Hepatocyte (in vitro differentiated cells): ENCODE measurements around the gene ERVFRD-1. TPM values are rescaled to one million over a fixed set of nuclear protein-coding genes. Genes with fewer than 3 reads are reported as not detected.

Source experiments
- DNase-seq: peaks from one replicate; pipeline ENCODE4 v3.0.0-alpha.2; 2016; ENCODE audit warnings: low spot score
- H2AFZ ChIP-seq: fragments of 200-600 bp; sonication (generic); 2 replicates; pipeline ENCODE4 v1.6.0; 2016; ENCODE audit warnings: antibody characterized with exemption, mild to moderate bottlenecking
- H3K27ac ChIP-seq: fragments of 200-600 bp; sonication (generic); 2 replicates; pipeline ENCODE4 v1.5.1; 2016; ENCODE audit warnings: mild to moderate bottlenecking
- H3K27me3 ChIP-seq: fragments of 200-600 bp; sonication (generic); 2 replicates; pipeline ENCODE4 v1.6.1; 2016
- H3K36me3 ChIP-seq: fragments of 200-600 bp; sonication (generic); replicated peaks from 2 replicates; pipeline ENCODE4 v1.5.1; 2016; ENCODE audit warnings: low read depth; ENCODE audit not compliant: insufficient read depth
- H3K4me1 ChIP-seq: fragments of 200-600 bp; sonication (generic); 2 replicates; pipeline ENCODE4 v1.5.1; 2016; ENCODE audit warnings: mild to moderate bottlenecking, moderate library complexity; ENCODE audit not compliant: insufficient read depth
- H3K4me2 ChIP-seq: fragments of 200-600 bp; sonication (generic); 2 replicates; pipeline ENCODE4 v1.6.0; 2016
- H3K4me3 ChIP-seq: fragments of 200-600 bp; sonication (generic); 2 replicates; pipeline ENCODE4 v1.5.1; 2016; ENCODE audit warnings: mild to moderate bottlenecking
- H3K79me2 ChIP-seq: fragments of 200-600 bp; sonication (generic); 2 replicates; pipeline ENCODE4 v1.6.0; 2017; ENCODE audit warnings: mild to moderate bottlenecking
- H3K9me2 ChIP-seq: fragments of 200-600 bp; sonication (generic); replicated peaks from 2 replicates; pipeline ENCODE4 v1.6.0; 2017; ENCODE audit warnings: mild to moderate bottlenecking; ENCODE audit not compliant: insufficient read depth
- H3K9me3 ChIP-seq: fragments of 200-600 bp; sonication (generic); 2 replicates; pipeline ENCODE4 v1.5.1; 2016; ENCODE audit warnings: low read depth, mild to moderate bottlenecking
- H4K20me1 ChIP-seq: fragments of 200-600 bp; sonication (generic); 2 replicates; pipeline ENCODE4 v1.6.0; 2016; ENCODE audit warnings: mild to moderate bottlenecking; ENCODE audit not compliant: insufficient read depth, poor library complexity, severe bottlenecking
- EZH2 ChIP-seq: fragments of 200-600 bp; sonication (generic); IDR thresholded peaks from 2 replicates; pipeline ENCODE4 v1.6.1; 2016; ENCODE audit warnings: antibody characterized with exemption, mild to moderate bottlenecking, borderline replicate concordance
- EZH2phosphoT487 ChIP-seq: fragments of 200-600 bp; sonication (generic); IDR thresholded peaks from one replicate; pipeline ENCODE4 v1.6.1; 2018; ENCODE audit warnings: antibody characterized with exemption, mild to moderate bottlenecking, low read depth, moderate library complexity; ENCODE audit not compliant: unreplicated experiment, severe bottlenecking
- WGBS: methylation state at CpG from one replicate; pipeline ENCODE4 v1.1.6; 2016; ENCODE audit warnings: low lambda C conversion rate; ENCODE audit errors: missing lambda C conversion rate; 5-methylcytosine and 5-hydroxymethylcytosine counted together
- polyA plus RNA-seq: library from polyadenylated mRNA; unstranded; fragments of >200 nt; fragmentation: Nextera tagmentation; extraction: Ambion mirVana; gene quantifications from 2 replicates; pipeline ENCODE4 v1.2.1, GENCODE V29; 2016
- total RNA-seq: library from RNA; depleted of rRNA; stranded (reverse); fragments of >200 nt; gene quantifications from 2 replicates; pipeline ENCODE4 v1.2.3, GENCODE V29; 2014
- TF ChIP-seq, protein P1 (sequence below): fragments of 200-600 bp; sonication (generic); IDR thresholded peaks from 2 replicates; pipeline ENCODE4 v1.5.1; 2016; ENCODE audit warnings: antibody characterized with exemption, mild to moderate bottlenecking; ENCODE audit not compliant: poor library complexity

The ERVFRD-1 gene
- total and polyA plus RNA-seq, 2 experiments from 2014 or later, result 2.2 to 4.9 TPM

DNA sequence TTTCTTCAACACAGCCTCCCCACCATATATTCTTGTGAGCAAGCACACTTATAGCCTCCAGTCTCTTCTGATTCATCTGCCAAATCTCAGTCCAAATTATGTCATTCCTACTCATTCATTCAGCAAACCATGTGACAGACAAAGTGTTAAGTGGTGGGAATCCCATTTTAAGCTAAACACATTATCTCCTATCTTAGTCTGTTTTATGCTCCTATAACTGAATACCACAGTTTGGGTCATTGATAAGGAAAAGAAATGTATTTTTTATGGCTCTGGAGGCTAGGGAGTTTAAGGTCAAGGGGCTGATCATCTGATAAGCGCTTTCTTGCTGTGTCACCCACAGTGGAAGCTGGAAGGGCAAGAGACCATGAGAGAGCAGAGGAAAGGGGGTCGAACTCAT, 41.8 kb downstream of the ERVFRD-1 start:
- TF ChIP-seq EZH2phosphoT487 (no peak), EZH2 (no peak)
- TF ChIP-seq, protein P1, sequence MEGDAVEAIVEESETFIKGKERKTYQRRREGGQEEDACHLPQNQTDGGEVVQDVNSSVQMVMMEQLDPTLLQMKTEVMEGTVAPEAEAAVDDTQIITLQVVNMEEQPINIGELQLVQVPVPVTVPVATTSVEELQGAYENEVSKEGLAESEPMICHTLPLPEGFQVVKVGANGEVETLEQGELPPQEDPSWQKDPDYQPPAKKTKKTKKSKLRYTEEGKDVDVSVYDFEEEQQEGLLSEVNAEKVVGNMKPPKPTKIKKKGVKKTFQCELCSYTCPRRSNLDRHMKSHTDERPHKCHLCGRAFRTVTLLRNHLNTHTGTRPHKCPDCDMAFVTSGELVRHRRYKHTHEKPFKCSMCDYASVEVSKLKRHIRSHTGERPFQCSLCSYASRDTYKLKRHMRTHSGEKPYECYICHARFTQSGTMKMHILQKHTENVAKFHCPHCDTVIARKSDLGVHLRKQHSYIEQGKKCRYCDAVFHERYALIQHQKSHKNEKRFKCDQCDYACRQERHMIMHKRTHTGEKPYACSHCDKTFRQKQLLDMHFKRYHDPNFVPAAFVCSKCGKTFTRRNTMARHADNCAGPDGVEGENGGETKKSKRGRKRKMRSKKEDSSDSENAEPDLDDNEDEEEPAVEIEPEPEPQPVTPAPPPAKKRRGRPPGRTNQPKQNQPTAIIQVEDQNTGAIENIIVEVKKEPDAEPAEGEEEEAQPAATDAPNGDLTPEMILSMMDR, result no peak
- H3K36me3 ChIP-seq, result no peaks in the 10 kb centered on the region
- 62% methylated on average over 2 of the region's 2 CpGs for WGBS

DNA sequence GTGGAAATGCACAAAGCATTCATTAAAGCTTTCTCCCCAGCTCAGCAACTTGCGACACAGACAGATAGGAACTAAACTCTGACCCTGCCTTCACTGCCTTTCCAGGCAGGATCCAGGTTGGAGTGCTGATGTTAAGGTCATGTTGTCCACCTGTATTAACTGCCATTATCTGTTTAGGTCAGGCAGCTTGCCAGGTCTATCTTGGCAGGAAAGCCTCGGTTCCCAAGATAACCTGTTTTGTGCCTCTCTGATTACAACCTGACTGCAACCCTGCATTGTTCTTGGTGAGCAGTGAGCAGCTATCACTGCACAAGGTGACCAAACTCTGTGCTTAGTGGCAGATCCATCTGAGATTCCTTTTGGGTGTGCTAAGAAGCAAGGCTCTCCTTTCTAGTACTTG, 44.2 kb downstream of the ERVFRD-1 start:
- no peaks in the 10 kb centered on the region for H4K20me1 ChIP-seq
- WGBS, result 55% methylated on average over 2 of the region's 2 CpGs
- H3K4me2 ChIP-seq, result peak overlapping the region; percentile 33
- no peak overlapping the region for H3K4me3 ChIP-seq
- H3K79me2 ChIP-seq, result no peaks in the 10 kb centered on the region
- H3K27me3 ChIP-seq, result no peaks in the 10 kb centered on the region
- peak; percentile 30 for DNase-seq
- H3K27ac ChIP-seq, result peak overlapping the region; percentile 64
- no peak overlapping the region for H2AFZ ChIP-seq
- H3K4me1 ChIP-seq, result no peaks in the 10 kb centered on the region
- no peaks in the 10 kb centered on the region for H3K9me2 ChIP-seq
- H3K36me3 ChIP-seq, result no peaks in the 10 kb centered on the region
- TF ChIP-seq EZH2phosphoT487 (no peak), EZH2 (no peak)
- TF ChIP-seq, protein P1, result no peak
- no peaks in the 10 kb centered on the region for H3K9me3 ChIP-seq

More for the DNA sequence above, 41.8 kb downstream of the ERVFRD-1 start:
- H3K9me2 ChIP-seq, result no peaks in the 10 kb centered on the region
- no peaks in the 10 kb centered on the region for H3K79me2 ChIP-seq
- DNase-seq, result no peak
- H3K4me2 ChIP-seq, result no peak overlapping the region
- no peaks in the 10 kb centered on the region for H3K27me3 ChIP-seq
- no peaks in the 10 kb centered on the region for H4K20me1 ChIP-seq
- H2AFZ ChIP-seq, result no peak overlapping the region
- no peak overlapping the region for H3K4me3 ChIP-seq
- no peaks in the 10 kb centered on the region for H3K9me3 ChIP-seq
- H3K4me1 ChIP-seq, result no peaks in the 10 kb centered on the region
- H3K27ac ChIP-seq, result no peak overlapping the region

DNA sequence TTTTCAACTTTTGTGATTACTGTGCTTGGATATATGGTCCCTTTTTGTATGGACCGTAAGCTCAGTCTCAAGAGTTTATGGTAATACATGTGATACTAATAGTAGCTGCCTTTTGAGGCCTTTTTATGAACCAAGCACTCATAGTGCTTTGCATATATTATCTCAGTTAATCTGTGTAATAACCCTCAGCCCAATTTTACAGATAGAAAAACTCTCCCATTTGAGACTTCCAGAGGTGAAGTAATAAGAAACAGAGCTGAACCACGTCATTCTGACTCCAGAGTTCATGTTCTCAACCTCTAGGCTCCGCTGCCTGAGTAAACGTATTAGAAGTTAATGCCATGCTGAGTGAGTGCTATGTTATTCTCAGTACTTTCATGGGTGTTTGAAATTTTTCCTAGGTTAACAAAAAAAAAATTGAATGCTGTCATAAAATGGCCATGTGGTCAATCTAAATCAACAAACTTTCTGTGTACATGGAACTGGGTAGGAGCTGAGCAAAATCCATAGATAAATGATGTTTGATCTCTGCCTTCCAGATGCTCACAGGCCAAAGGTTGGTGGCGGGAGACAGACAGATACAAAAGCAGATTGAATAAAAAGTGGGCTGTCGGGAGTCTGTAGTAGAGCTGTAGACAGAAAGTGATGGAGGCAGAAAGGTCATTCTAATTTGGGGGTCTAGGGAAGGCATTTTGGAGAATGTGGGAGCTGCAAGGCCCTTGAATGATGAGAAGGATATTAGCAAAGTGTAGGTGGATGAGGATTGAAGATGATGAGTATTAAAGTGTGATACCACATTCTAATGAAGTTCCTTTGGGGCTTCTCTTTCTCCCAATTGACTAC, 44.8 kb downstream of the ERVFRD-1 start:
- no peaks in the 10 kb centered on the region for H3K36me3 ChIP-seq
- no peaks in the 10 kb centered on the region for H3K9me2 ChIP-seq
- H3K4me2 ChIP-seq, result peak overlapping the region; percentile 33
- H4K20me1 ChIP-seq, result no peaks in the 10 kb centered on the region
- H3K4me1 ChIP-seq, result no peaks in the 10 kb centered on the region
- H3K79me2 ChIP-seq, result no peaks in the 10 kb centered on the region
- H3K27ac ChIP-seq, result peak overlapping the region; percentile 64
- H2AFZ ChIP-seq, result no peak overlapping the region
- H3K4me3 ChIP-seq, result no peak overlapping the region
- H3K9me3 ChIP-seq, result no peaks in the 10 kb centered on the region
- TF ChIP-seq EZH2phosphoT487, result no peak
- DNase-seq, result peak; percentile 19
- H3K27me3 ChIP-seq, result no peaks in the 10 kb centered on the region
- 61% methylated on average over 6 of the region's 6 CpGs for WGBS

DNA sequence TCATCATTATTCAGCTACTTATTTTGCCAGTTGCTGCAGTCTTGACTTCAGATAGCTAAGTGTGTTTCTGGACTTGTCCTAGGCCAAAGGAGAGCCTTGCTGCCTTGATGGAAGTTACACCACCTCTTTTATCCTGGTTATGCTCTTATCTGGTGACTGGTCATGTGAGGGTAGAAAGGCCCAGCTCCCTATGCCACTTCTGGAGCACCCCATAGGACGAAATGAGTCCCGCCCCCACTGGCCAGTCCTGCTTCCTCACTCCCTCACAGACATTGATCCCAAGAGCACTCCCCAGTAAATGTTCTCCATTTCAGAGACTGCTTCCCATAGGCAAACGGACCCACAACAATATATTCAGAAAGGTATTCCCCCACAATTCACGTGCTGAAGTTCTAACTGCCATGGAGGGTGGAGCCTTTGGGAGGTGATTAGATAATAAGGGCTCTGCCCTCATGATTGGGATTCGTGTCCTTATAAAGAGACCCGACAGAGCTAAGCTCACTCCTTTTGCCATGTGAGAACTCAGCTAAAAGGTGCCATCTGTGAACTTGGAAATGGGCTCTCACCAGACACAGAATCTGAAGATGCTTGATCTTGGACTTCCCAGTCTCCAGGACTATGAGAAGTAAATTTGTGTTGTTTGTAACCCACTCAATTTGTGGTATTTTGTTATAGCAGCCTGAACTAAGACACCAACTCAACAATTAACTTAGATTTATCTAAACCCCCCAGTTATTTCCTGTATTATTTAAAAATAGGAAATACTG, 45.9 kb downstream of the ERVFRD-1 start:
- H3K27ac ChIP-seq, result peak overlapping the region; percentile 5
- peak; percentile 31 for DNase-seq
- no peak for TF ChIP-seq EZH2phosphoT487
- no peak for TF ChIP-seq EZH2
- TF ChIP-seq, protein P1, result no peak

More for the DNA sequence above, 45.9 kb downstream of the ERVFRD-1 start:
- H4K20me1 ChIP-seq, result no peaks in the 10 kb centered on the region
- H3K9me3 ChIP-seq, result no peaks in the 10 kb centered on the region
- no peaks in the 10 kb centered on the region for H3K36me3 ChIP-seq
- no peak overlapping the region for H2AFZ ChIP-seq
- 85% methylated on average over 6 of the region's 6 CpGs for WGBS
- H3K4me1 ChIP-seq, result no peaks in the 10 kb centered on the region
- no peaks in the 10 kb centered on the region for H3K27me3 ChIP-seq
- H3K4me2 ChIP-seq, result no peak overlapping the region
- H3K9me2 ChIP-seq, result no peaks in the 10 kb centered on the region
- H3K79me2 ChIP-seq, result no peaks in the 10 kb centered on the region
- H3K4me3 ChIP-seq, result no peak overlapping the region
